HG03060 (cell line): ENCODE data around the gene SOX4.
"Not testable (repeated sequence)": the region's sequence is repeated elsewhere in the genome, so short reads cannot be mapped to it uniquely, and the experiment has no call there.

Experiments
- ATAC-seq: cut with Tn5 transposase; IDR thresholded peaks from one replicate; pipeline ENCODE4 v1.9.1; 2021; ENCODE audit warnings: low read depth, moderate number of reproducible peaks; ENCODE audit not compliant: unreplicated experiment

Gene SOX4

GRCh38 chr6:21593412-21593926, at the start of gene SOX4:
SOX4 (plus strand) TSS chr6:21593751; CDS start chr6:21594535, 784 bp downstream.
- peak; percentile 79 for ATAC-seq

- not testable (repeated sequence) for ATAC-seq
Observed at GRCh38 chr6:21552286-21552685, 41.3 kb upstream of the SOX4 start.

- no peak for ATAC-seq
Observed at GRCh38 chr6:21554286-21554685, 39.3 kb upstream of the SOX4 start.

GRCh38 chr6:21555197-21555596, 38.4 kb upstream of the SOX4 start:
- no peak for ATAC-seq

- ATAC-seq = no peak
Observed at GRCh38 chr6:21556511-21556910, 37.0 kb upstream of the SOX4 start.

- no peak for ATAC-seq
Observed at GRCh38 chr6:21556968-21557721, 36.4 kb upstream of the SOX4 start.

GRCh38 chr6:21559238-21559637, 34.3 kb upstream of the SOX4 start:
- no peak for ATAC-seq

- ATAC-seq = no peak
Observed at GRCh38 chr6:21560249-21560648, 33.3 kb upstream of the SOX4 start.

GRCh38 chr6:21565431-21565830, 28.1 kb upstream of the SOX4 start:
- ATAC-seq = no peak

GRCh38 chr6:21578523-21578922, 15.0 kb upstream of the SOX4 start:
- no peak for ATAC-seq

GRCh38 chr6:21582651-21583050, 10.9 kb upstream of the SOX4 start:
- no peak for ATAC-seq

- ATAC-seq = no peak
Observed at GRCh38 chr6:21586300-21586699, 7.3 kb upstream of the SOX4 start.

GRCh38 chr6:21586740-21587178, 6.8 kb upstream of the SOX4 start:
- no peak for ATAC-seq

- peak; percentile 32 for ATAC-seq
Observed at GRCh38 chr6:21587179-21587960, 6.2 kb upstream of the SOX4 start.

- peak; percentile 11 for ATAC-seq
Observed at GRCh38 chr6:21587961-21588480, 5.5 kb upstream of the SOX4 start.

GRCh38 chr6:21588481-21589351, 4.8 kb upstream of the SOX4 start:
- ATAC-seq = no peak

- ATAC-seq = no peak
Observed at GRCh38 chr6:21589352-21590345, 3.9 kb upstream of the SOX4 start.

- ATAC-seq = no peak
Observed at GRCh38 chr6:21590346-21590745, 3.2 kb upstream of the SOX4 start.

GRCh38 chr6:21591446-21591845, 2.1 kb upstream of the SOX4 start:
- ATAC-seq = no peak
